CD14-positive monocyte (primary cell): ENCODE results near the gene PTPRD. TPM values are rescaled to one million over a fixed set of nuclear protein-coding genes. Genes with fewer than 3 reads are reported as not detected.

Experiments
- DNase-seq, 3 donors: peaks; one replicate each; pipeline ENCODE4 v3.0.0-alpha.2; 2011 to 2022
- H2AFZ ChIP-seq: 2 replicates; pipeline ENCODE4 v1.6.0; 2012; ENCODE audit warnings: mild to moderate bottlenecking, low read depth, low read length, inconsistent platforms; ENCODE audit not compliant: insufficient read depth, poor library complexity, severe bottlenecking
- H3K27ac ChIP-seq, 2 donors: 1 replicate in 1 of 2; 2 replicates in 1 of 2; pipeline ENCODE4 v1.5.1; 2012 to 2013; ENCODE audit warnings: low read length in 2 of 2, control low read depth in 1 of 2, inconsistent platforms in 1 of 2, low read depth in 1 of 2, mild to moderate bottlenecking in 1 of 2
- H3K27me3 ChIP-seq, 2 donors: one replicate each; pipeline versions ENCODE4 v1.6.0 to v1.6.1; 2011 to 2013; ENCODE audit warnings: low read length in 2 of 2; ENCODE audit not compliant: control insufficient read depth in 2 of 2, insufficient read depth in 2 of 2
- H3K36me3 ChIP-seq, 2 donors: replicated peaks in 1 of 2; 1 replicate in 1 of 2; 2 replicates in 1 of 2; pipeline versions ENCODE4 v1.5.1 to v1.6.1; 2012 to 2013; ENCODE audit warnings: low read length in 2 of 2, control low read depth in 1 of 2, inconsistent platforms in 1 of 2, mild to moderate bottlenecking in 1 of 2; ENCODE audit not compliant: insufficient read depth in 2 of 2, control insufficient read depth in 1 of 2
- H3K4me1 ChIP-seq, 2 donors: 1 replicate in 1 of 2; 2 replicates in 1 of 2; pipeline versions ENCODE4 v1.5.1 to v1.6.1; 2012 to 2013; ENCODE audit warnings: low read length in 2 of 2, control low read depth in 1 of 2, inconsistent platforms in 1 of 2, mild to moderate bottlenecking in 1 of 2, moderate library complexity in 1 of 2; ENCODE audit not compliant: insufficient read depth in 2 of 2, control insufficient read depth in 1 of 2
- H3K4me2 ChIP-seq: replicated peaks from 2 replicates; pipeline ENCODE3; 2012; ENCODE audit warnings: low read length, moderate library complexity, mild to moderate bottlenecking; ENCODE audit not compliant: poor library complexity, severe bottlenecking; ENCODE audit errors: extremely low read depth
- H3K4me3 ChIP-seq, 3 experiments: fragments of 200-600 bp in 1 of 3; sonication (generic) in 1 of 3; replicated peaks in 1 of 3; 1 replicate in 2 of 3; 2 replicates in 1 of 3; pipeline ENCODE4 v1.5.1; 2011 to 2013; ENCODE audit warnings: low read length in 3 of 3, mild to moderate bottlenecking in 3 of 3, control low read depth in 2 of 3, low read depth in 2 of 3, inconsistent platforms in 1 of 3, moderate library complexity in 1 of 3
- H3K79me2 ChIP-seq: 2 replicates; pipeline ENCODE4 v1.6.0; 2012; ENCODE audit warnings: mild to moderate bottlenecking, control low read depth, inconsistent platforms, low read length, moderate library complexity; ENCODE audit not compliant: insufficient read depth
- H3K9ac ChIP-seq: 2 replicates; pipeline ENCODE4 v1.6.0; 2017; ENCODE audit warnings: low read length, mild to moderate bottlenecking; ENCODE audit not compliant: insufficient read depth, poor library complexity, severe bottlenecking
- H3K9me3 ChIP-seq, 2 donors: replicated peaks in 1 of 2; 1 replicate in 1 of 2; 2 replicates in 1 of 2; pipeline versions ENCODE4 v1.5.1 to v1.6.1; 2012 to 2013; ENCODE audit warnings: low read length in 2 of 2, control low read depth in 1 of 2; ENCODE audit not compliant: control insufficient read depth in 1 of 2, insufficient read depth in 1 of 2
- H4K20me1 ChIP-seq: 2 replicates; pipeline ENCODE4 v1.6.0; 2012; ENCODE audit warnings: mild to moderate bottlenecking, low read length, control low read depth, moderate library complexity; ENCODE audit not compliant: insufficient read depth
- H3K27ac Mint-ChIP-seq, 7 donors: one replicate each; pipeline ENCODE4 v1.8.0; 2020; ENCODE audit warnings: mild to moderate bottlenecking in 7 of 7, mixed read lengths in 7 of 7, moderate library complexity in 6 of 7, inconsistent platforms in 2 of 7
- H3K27me3 Mint-ChIP-seq, 3 donors: one replicate each; pipeline ENCODE4 v1.8.0; 2021 to 2022; ENCODE audit warnings: low read depth in 3 of 3, mild to moderate bottlenecking in 3 of 3, mixed read lengths in 3 of 3, moderate library complexity in 3 of 3, inconsistent platforms in 1 of 3
- H3K36me3 Mint-ChIP-seq, 2 donors: one replicate each; pipeline ENCODE4 v1.8.0; 2020; ENCODE audit warnings: mixed read lengths in 2 of 2, inconsistent platforms in 1 of 2, mild to moderate bottlenecking in 1 of 2
- H3K4me1 Mint-ChIP-seq: one replicate; pipeline ENCODE4 v1.8.0; 2020; ENCODE audit warnings: mild to moderate bottlenecking, mixed read lengths
- H3K4me3 Mint-ChIP-seq, 2 donors: one replicate each; pipeline ENCODE4 v1.8.0; 2020; ENCODE audit warnings: mild to moderate bottlenecking in 2 of 2, mixed read lengths in 2 of 2, moderate library complexity in 1 of 2
- H3K9me3 Mint-ChIP-seq, 7 donors: one replicate each; pipeline ENCODE4 v1.8.0; 2020 to 2022; ENCODE audit warnings: mixed read lengths in 7 of 7, mild to moderate bottlenecking in 6 of 7, moderate library complexity in 6 of 7, inconsistent platforms in 2 of 7
- WGBS: methylation state at CpG from one replicate; pipeline ENCODE4 v1.1.5; 2013; ENCODE audit warnings: missing lambda C conversion rate; ENCODE audit not compliant: insufficient coverage; 5-methylcytosine and 5-hydroxymethylcytosine counted together
- intact Hi-C, 2 donors: fragments of 100-400 bp; cut with micrococcal nuclease; formaldehyde crosslinking; loops; one replicate each; pipeline versions ENCODE4 v1.15.0 to v1.15.1; 2023
- polyA plus RNA-seq, 3 donors: library from polyadenylated mRNA; depleted of rRNA in 1 of 3; unstranded in 2 of 3; stranded (reverse) in 1 of 3; fragments of 300-500 nt in 2 of 3; fragments of >200 nt in 1 of 3; fragmentation: Illumina TruSeq in 2 of 3; gene quantifications; 1 replicate in 2 of 3; 2 replicates in 1 of 3; pipeline ENCODE4 v1.2.3, GENCODE V29; 2012 to 2021
- TF ChIP-seq, protein P1 (sequence below): fragments of 200-600 bp; IDR thresholded peaks from one replicate; pipeline ENCODE4 v1.8.0; 2022; ENCODE audit warnings: antibody characterized with exemption, mild to moderate bottlenecking

The PTPRD gene
- polyA plus RNA-seq, 3 donors = not detected

DNA sequence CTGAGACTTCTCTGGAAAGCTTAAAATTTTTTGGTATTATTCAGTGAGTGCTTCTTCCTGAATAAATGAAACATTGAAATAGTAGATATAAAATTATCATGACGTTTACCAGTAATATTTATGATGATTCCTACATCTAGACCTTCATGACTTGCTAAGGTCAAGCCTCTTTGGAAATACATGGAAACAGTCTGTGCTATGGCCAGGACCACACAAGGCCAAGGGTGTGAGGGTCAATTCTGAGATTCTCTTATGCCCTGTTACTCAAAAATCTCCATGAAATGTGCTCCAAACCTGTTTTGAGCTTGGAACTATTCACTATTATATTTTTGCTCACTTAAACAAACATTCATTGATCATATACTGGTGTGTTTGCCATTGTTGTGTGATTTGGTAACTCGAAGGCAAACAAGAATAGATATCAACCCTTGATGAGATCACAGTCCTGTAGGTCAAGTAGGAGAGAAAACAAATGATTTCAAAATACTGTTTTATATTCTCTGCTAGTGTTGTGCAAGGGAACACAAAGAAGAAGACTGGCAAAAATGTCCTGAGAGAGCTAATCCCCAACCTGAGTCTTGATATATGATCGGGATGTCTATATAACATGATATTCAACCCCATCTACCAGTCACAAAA is 1558.3 kb downstream of the PTPRD start:
- WGBS = no CpG with 5 or more reads among the region's 3 CpGs

DNA sequence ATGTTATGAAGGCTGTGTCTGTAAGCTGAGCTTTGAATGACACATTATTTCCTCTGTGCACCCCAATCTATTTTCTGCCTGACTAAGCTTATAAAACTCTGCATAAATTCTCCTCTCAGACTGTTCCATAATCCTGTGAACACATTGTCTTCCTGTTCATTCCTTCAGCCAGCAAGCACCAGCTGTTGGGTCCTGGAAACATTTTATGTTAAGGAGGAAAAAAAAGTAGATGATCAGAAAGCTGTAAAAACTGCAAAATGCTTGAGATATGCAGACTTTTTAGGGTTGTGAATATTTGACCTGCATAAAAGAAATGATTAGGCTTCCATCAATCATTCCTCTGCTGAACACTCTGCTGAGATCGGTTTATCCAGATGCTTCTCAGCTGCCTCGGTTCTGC is 1567.2 kb downstream of the PTPRD start:
- no peaks in the 10 kb centered on the region for H3K36me3 ChIP-seq
- no peak overlapping the region for H3K27ac Mint-ChIP-seq
- TF ChIP-seq, protein P1, sequence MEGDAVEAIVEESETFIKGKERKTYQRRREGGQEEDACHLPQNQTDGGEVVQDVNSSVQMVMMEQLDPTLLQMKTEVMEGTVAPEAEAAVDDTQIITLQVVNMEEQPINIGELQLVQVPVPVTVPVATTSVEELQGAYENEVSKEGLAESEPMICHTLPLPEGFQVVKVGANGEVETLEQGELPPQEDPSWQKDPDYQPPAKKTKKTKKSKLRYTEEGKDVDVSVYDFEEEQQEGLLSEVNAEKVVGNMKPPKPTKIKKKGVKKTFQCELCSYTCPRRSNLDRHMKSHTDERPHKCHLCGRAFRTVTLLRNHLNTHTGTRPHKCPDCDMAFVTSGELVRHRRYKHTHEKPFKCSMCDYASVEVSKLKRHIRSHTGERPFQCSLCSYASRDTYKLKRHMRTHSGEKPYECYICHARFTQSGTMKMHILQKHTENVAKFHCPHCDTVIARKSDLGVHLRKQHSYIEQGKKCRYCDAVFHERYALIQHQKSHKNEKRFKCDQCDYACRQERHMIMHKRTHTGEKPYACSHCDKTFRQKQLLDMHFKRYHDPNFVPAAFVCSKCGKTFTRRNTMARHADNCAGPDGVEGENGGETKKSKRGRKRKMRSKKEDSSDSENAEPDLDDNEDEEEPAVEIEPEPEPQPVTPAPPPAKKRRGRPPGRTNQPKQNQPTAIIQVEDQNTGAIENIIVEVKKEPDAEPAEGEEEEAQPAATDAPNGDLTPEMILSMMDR = no peak
- H4K20me1 ChIP-seq = no peaks in the 10 kb centered on the region
- no peaks in the 10 kb centered on the region for H3K36me3 Mint-ChIP-seq
- no peak for DNase-seq
- no peak overlapping the region for H3K4me3 Mint-ChIP-seq
- H3K4me1 Mint-ChIP-seq = no peaks in the 10 kb centered on the region
- peaks cover 0 to 4% (median 2%) of the 10 kb centered on the region in 7 donors for H3K9me3 Mint-ChIP-seq
- H3K9ac ChIP-seq = no peak overlapping the region
- H2AFZ ChIP-seq = no peak overlapping the region
- H3K27me3 ChIP-seq = no peaks in the 10 kb centered on the region
- no CpG with 5 or more reads among the region's 2 CpGs for WGBS
- peaks cover 0 to 3% (median 0%) of the 10 kb centered on the region in 3 donors for H3K27me3 Mint-ChIP-seq
- H3K4me3 ChIP-seq = no peak overlapping the region
- H3K4me1 ChIP-seq = no peaks in the 10 kb centered on the region
- no peaks in the 10 kb centered on the region for H3K79me2 ChIP-seq
- no peaks in the 10 kb centered on the region for H3K9me3 ChIP-seq
- intact Hi-C loops = no loop called here
- no peak overlapping the region for H3K4me2 ChIP-seq
- no peak overlapping the region for H3K27ac ChIP-seq

More for the DNA sequence above, 1558.3 kb downstream of the PTPRD start:
- Histone ChIP-seq H3K79me2 (no peaks in the 10 kb centered on the region), H3K9ac (no peak overlapping the region), H3K9me3 (no peaks in the 10 kb centered on the region), H2AFZ (no peak overlapping the region), H3K4me2 (no peak overlapping the region), H3K4me1 (no peaks in the 10 kb centered on the region), H3K36me3 (no peaks in the 10 kb centered on the region), H3K4me3 (no peak overlapping the region), H4K20me1 (no peaks in the 10 kb centered on the region), H3K27ac (no peak overlapping the region), H3K27me3 (no peaks in the 10 kb centered on the region)
- TF ChIP-seq, protein P1 = no peak
- no peaks in the 10 kb centered on the region for H3K4me1 Mint-ChIP-seq
- H3K9me3 Mint-ChIP-seq = peaks cover 0 to 4% (median 0%) of the 10 kb centered on the region in 7 donors
- intact Hi-C loops = no loop called here
- no peaks in the 10 kb centered on the region for H3K27me3 Mint-ChIP-seq
- H3K36me3 Mint-ChIP-seq = no peaks in the 10 kb centered on the region
- H3K27ac Mint-ChIP-seq = no peak overlapping the region
- no peak for DNase-seq
- H3K4me3 Mint-ChIP-seq = no peak overlapping the region
